GM21423 (cell line): Measurements from ENCODE around the gene OR12D3.
"Not testable (repeated sequence)": the region's sequence is repeated elsewhere in the genome, so short reads cannot be mapped to it uniquely, and the experiment has no call there.

Experiments used
- ATAC-seq: cut with Tn5 transposase; IDR thresholded peaks from one replicate; pipeline ENCODE4 v1.9.1; 2021; ENCODE audit warnings: mild to moderate bottlenecking, moderate library complexity; ENCODE audit not compliant: unreplicated experiment

The OR12D3 gene, protein sequence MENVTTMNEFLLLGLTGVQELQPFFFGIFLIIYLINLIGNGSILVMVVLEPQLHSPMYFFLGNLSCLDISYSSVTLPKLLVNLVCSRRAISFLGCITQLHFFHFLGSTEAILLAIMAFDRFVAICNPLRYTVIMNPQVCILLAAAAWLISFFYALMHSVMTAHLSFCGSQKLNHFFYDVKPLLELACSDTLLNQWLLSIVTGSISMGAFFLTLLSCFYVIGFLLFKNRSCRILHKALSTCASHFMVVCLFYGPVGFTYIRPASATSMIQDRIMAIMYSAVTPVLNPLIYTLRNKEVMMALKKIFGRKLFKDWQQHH

DNA sequence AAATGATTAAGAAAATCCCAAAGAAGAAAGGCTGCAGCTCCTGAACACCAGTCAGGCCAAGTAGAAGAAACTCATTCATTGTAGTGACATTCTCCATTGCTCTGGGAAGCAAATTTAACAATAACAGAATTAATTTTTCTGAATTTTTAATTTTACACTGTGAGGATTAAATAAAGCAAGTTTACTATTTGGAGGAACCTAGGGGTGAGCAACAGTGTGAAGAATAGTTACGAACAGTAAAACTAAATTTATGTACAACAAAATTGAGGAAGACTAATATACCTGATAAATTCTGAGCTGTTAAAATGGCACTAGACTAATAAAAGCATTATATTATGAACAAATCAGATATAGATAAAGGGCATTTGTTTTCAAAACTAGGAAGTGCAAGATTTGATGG is at the start of gene OR12D3:
Gene OR12D3, minus strand, starts transcription at position 101 of the 400 bp plus-strand sequence. Its CDS starts 4 bp downstream, at position 97.
- no peak for ATAC-seq

DNA sequence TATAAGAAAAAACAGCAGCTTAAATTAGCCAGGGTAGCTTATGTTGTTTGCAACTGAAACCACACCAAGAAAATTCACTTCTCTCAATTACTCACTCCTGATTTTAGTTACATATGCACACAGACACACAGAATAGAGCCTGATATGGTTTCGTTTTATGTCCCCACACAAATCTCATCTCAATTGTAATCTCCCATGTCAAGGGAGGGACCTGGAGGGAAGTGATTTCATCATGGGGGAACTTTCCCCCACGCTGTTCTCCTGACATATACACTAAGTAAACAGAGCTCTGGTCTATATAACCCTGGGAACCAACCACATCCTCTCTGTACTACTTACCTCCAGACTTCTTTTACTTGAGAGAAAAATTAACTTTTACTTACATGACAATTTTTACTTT is 49.5 kb upstream of the OR12D3 start:
- no peak for ATAC-seq

DNA sequence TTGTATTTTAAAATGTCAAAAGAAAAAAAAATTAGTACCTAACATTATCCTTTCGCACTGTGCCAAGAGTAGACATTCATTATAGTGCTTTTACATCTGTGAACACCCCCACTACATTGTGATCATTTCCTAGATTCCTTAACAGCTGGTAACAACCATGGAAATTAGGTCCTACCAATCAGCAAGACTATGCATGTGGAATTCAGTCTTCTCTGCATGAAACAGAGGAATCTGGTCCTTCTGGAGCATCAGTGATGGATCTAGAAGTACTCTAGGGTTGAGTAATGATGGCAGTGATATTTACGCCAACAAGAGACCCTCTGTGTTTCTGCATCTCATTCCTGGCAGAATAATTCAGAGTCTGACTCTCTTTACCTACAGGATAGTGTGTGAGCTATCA is 49.1 kb upstream of the OR12D3 start:
- ATAC-seq: no peak

DNA sequence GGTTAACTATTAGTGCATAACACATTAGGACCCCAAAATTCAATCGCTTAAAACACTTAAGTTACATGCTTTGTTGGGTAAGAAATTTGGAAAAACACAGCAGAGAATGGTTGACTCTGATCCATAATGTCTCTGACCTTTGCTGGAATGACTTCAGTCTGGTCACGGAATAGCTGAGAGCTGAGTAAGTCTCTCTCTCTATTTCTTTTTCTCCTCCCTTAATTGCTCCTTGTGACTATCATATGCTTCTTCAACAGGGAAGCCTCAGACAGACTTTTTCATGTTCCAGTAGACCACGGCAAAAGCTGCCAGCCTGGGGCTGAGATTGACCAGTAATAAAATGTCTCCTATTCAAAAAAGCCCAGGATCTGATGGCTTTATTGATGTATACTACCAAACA is 44.4 kb upstream of the OR12D3 start:
- no peak for ATAC-seq

DNA sequence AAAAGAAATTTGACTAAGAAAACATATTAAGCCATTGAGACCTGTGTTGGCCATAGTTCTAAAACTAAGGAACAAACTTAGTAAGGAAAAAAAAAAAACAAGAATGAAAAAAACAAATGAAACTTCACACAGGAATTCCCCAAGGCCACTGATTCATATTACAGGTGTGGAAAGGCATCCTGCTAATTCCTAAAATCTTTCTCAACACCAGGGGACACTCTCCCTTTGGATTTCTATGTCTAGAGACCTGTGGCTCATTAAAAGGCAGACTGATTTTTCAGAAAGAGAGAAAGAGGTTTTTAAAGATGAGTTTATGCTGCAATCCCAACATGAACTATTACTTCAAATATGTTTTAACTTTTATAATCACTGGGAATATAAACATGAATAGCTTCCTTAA is 39.5 kb upstream of the OR12D3 start, which contains the start of gene OR12D1:
Gene OR12D1, plus strand, starts transcription at position 341 of the 400 bp plus-strand sequence.
- no peak for ATAC-seq

DNA sequence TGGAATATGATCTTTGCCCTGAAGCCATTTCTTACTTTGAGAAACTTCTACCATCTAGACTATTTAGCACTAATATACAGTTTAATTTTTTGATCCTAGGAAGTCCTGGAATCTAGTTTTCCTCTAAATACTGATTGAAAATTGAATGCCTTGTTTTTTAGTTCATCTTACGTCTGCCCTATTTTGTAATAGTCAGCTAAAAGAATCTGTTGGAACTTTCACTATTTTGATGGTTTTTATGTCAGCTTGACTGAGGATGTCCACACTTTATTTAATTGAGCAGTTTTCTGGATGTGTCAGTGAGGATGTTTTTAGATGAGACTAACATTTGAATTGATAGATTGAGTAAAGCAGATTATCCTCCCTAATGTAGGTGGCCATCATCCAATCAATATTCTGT is 28.7 kb upstream of the OR12D3 start:
- no peak for ATAC-seq

DNA sequence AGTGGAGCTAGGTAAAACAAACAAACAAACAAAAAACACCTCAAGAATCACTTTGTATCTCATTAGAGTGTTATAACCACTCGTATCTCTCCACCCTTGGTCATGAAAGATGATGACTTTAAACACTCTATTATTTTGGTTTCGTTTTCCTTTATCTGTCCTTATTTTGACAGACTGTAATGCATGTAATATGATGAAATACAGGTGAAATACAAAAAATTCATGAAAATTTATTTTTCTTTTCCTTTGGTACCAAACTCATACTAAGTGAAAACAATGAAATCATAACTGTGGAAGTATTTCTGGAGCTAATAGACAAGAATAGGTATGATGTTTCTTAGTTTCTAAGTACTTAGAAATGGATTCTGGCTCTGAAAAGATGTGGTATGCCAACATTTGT is 24.4 kb upstream of the OR12D3 start:
- ATAC-seq: no peak

DNA sequence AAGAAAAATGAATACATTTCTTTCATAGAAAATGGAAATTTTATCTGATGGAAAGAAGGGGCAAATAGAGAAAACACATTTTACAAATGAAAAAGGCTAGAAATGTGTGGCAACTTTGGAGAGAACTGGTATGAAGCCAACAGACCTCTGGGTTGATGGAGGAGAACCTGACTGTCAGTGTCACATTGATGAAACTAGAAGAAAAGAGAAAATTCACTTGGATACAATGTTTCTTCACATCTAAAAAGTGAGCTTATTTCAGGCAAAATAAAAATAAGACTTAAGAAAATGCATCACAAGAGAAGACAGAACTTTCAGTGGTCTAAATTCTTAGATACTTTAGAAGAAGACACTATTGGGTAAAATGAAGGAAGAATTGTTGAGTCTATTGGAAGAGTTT is 20.2 kb upstream of the OR12D3 start, which contains the start of gene OR12D2:
Gene OR12D2, plus strand, starts transcription at position 301 of the 400 bp plus-strand sequence. CDS start 1,069 bp downstream, outside the sequence.
- ATAC-seq: no peak

DNA sequence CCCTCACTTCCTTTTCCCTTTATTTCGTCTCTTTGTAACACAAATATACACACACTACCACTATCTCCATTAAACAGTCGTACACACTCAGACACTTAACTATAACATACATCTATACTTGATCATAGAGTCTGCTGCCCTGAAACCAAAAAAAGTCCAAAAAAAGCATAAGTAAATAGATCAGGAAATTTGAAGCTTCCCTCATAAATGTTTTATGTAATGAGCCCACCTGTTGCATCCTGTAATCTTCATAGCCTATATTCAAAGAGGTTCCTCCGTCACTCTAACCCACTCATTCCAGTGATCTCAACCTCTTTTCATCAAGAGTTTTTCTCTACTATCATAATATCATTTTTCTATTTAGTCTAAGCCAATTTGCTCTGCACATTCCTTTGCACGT is 13.4 kb upstream of the OR12D3 start:
- no peak for ATAC-seq

DNA sequence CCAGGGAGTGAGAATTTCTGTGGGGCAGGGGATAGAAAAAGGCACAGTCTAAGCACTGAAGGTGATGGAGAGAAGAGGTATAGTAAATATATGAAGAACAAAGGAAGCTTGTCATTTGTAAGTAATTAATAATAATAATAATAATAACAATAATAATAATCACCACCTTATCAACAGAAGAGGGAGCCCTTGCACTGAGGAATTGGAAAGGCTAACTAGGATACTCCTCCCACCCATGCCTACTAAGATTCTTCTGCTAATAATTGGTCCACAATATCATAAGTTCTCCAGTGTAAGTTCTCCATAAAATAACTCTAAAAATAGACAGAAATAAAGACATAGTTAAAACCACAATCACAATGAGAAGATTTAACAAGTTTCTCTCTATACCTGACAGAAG is 912 bp upstream of the OR12D3 start:
- no peak for ATAC-seq

DNA sequence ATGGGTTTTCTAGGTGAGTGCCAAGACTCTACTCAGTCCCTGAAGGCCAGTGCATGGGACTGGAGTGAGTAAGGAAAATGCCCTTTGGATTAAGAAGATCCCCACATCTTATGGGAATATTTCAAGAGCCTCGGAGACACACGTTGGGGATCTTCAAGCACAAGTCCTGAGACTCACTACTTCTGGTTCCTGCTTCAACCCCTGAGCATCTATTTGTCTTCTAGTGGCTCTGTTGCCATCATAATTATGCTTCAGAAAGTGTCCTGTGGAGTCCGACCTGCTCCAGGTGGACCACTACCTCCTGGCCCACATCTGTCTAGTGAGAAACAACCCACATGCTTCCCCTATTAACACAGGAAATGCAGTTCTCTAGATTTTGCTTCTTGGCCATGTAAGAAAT is 6.3 kb downstream of the OR12D3 start, which contains the start of gene OR5V1:
Gene OR5V1, minus strand, starts transcription at position 101 of the 400 bp plus-strand sequence. CDS start 12,670 bp downstream, outside the sequence.
- ATAC-seq: no peak

DNA sequence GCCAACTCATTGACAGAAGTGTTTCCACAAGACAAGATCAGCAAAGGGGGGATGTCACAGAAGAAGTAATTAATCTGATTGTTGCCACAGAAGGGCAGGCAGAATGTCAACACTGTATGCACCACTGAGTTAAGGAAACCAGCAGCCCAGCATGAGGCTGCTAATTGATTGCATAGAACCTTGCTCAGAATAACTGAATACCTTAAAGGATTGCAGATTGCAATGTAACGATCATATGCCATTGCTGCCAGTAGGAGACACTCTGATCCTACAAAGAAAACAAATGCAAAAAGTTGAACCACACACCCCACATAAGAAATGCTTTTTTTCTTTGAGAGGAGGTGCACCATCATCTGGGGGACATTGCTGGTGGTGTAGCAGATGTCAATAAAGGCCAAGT is 19.5 kb downstream of the OR12D3 start:
- no peak for ATAC-seq

DNA sequence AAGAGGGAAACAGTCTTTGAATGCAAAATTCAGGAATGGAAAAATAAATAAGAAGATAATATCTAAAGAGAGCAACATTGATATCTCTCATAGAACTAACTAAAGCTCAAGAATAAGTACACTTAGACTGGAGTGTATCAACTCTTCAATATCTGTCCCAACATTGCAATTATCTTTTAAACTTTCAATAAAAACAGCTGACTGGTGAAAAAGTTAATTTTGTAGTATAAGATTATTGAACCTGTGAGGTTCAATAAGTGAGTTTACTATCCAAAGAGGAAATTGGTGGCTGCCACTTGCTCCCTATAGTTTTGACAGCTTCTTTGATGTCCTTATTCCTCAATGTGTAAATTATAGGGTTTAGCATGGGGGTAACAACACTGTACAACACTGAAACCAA is 20.1 kb downstream of the OR12D3 start:
- no peak for ATAC-seq

DNA sequence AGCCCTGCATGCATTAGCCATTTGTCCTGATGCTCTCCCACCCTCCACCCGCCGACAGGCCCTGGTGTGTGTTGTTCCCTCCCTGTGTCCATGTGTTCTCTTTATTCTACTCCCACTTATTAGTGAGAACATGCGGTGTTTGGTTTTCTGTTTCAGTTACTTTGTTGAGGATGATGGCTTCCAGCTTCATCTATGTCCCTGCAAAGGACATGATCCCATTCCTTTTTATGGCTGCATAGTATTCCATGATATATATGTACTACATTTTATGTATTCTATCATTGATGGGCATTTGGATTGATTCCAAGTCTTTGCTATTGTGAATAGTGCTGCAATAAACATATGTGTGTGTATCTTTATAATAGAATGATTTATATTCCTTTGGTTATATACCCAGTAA is 25.7 kb downstream of the OR12D3 start:
- ATAC-seq: not testable (repeated sequence)

DNA sequence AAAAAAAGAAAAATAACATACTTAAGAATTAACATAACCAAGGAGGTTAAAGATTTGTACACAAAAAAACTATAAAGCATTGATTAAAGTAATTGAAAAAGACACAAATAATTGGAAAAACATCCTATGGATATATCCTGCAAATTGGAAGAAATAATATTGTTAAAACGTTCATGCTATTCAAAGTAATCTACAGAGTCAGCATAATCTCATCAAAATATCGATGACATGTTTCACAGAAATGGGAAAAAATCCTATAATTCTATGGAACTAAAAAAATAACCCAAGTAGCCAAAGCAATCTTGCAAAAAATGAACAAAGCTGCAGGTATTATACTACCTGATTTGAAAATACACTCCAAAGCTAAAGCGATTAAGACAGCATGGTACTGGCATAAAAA is 29.7 kb downstream of the OR12D3 start:
- no peak for ATAC-seq

DNA sequence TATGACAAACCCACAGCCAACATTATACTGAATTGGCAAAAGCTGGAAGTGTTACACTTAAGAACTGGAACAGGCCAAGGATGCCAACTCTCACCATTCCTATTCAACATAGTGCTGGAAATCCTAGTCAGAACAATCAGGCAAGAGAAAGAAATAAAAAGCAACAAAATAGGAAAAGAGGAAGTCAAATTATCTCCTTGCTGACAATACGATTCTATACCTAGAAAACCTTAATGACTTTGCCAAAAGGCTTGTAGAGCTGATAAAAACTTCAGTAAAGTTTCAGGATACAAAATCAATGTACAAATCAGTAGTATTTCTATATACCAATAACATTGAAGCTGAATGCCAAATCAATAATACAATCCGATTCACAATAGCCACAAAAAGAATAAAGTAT is 38.8 kb downstream of the OR12D3 start:
- ATAC-seq: no peak

DNA sequence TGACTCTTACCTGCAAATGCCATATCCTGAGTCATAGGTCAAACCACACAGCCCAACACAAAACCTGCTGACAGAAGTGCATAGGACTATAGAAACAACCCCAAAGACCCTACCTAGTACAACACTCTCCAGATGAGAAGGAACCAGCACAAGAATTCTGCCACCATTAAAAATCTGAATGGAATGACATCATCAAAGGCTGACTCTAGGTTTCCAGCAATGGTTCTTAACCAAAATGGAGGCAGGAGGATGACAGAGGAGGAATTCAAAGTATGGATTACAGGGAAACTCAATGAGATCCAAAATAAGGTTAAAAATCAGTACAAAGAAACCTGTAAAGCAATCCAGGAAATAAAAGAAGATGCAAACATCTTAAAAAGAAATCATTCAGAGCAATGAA is 42.4 kb downstream of the OR12D3 start:
- ATAC-seq: no peak

DNA sequence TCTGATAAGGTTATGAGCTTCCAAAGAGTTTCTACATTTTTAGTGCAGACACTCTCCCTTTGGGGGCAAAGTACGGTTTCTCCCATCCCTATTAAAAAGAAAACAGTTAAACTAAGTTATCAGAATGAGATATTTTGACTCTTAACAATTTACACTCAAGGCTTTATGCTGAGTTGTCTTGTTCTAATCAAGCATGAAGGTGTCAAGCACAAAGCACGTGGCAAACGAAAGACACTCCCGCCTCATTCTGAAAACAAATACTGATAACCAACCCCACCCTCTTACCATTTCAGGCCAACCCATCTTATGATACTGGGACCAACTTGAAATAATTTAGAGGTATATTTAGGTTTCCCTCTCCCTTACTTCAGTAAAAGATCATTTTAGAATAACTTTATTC is 49.3 kb downstream of the OR12D3 start:
- ATAC-seq: no peak
